Measurements from ENCODE around the gene DNAJC15. TPM values are rescaled to one million over a fixed set of nuclear protein-coding genes. Genes with fewer than 3 reads are reported as not detected.

DNAJC15 gene
- total RNA-seq, 1 experiment from 2014 or later = 12.5 TPM

DNA sequence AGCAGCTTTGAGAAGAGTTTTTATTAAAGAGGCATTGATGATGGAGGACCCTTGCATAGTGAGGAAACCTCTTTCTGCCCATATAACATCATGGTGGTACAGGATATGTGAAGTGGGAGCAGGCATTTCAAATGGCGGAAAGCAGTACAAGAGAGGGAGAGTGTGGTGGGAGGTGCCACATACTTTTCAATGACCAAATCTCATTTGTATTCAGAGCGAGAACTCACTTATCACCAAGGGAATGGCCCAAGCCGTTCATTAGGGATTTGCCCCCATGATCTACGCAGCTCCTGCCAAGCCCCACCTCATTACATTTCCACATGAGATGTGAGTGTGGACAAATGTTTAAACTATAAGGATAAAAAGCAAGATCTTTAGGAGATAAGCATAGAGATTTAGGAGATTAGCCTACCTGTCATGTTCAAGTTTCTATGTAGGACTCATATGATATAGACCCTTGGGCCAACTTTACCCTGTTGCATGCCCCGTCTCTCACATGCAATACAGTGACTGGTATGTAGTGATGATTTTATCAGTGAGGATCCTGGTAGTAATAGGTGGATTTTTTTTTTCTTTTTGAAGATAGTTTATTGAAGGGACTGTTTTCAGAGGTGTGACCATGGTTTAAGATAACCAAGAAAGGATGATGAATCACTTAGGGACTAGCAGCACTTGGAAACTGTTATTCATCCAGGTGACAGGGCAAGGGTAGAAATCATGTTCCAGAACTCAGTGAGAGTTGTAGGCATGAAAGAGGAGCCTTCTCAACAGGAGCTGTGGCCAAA is 38.3 kb downstream of the DNAJC15 start:
- CTCF ChIA-PET = no interaction called here
- Histone ChIP-seq H3K9me2 (replicated peaks; ENCODE audit: low read length) (no peaks in the 10 kb centered on the region), H4K20me1 (ENCODE audit: low read length) (no peaks in the 10 kb centered on the region), H3K9me3 (ENCODE audit: low read length) (no peaks in the 10 kb centered on the region), H3K4me2 (ENCODE audit: low read length) (no peak overlapping the region), H2AFZ (ENCODE audit: low read length) (no peak overlapping the region), H3K27me3 (ENCODE audit: low read length) (no peaks in the 10 kb centered on the region), H3K9ac (ENCODE audit: low read length) (no peak overlapping the region), H3K4me1 (ENCODE audit: insufficient read depth, low read length) (peaks cover 26% of the 10 kb centered on the region), H3K4me3 (ENCODE audit: low read length) (no peak overlapping the region), H3K79me2 (ENCODE audit: low read length) (peaks cover 16% of the 10 kb centered on the region), H3F3A (ENCODE audit: low read length, unreplicated experiment) (no peaks in the 10 kb centered on the region), H3K27ac (ENCODE audit: low read length) (peak overlapping the region; percentile 44), H3K36me3 (ENCODE audit: low read depth, low read length) (no peaks in the 10 kb centered on the region)
- DNase-seq = peak; percentile 60
- intact Hi-C loops (cut with micrococcal nuclease) = no loop called here
- no TSS peak for BruUV-seq (replicated peaks)
- TF ChIP-seq, protein P1, sequence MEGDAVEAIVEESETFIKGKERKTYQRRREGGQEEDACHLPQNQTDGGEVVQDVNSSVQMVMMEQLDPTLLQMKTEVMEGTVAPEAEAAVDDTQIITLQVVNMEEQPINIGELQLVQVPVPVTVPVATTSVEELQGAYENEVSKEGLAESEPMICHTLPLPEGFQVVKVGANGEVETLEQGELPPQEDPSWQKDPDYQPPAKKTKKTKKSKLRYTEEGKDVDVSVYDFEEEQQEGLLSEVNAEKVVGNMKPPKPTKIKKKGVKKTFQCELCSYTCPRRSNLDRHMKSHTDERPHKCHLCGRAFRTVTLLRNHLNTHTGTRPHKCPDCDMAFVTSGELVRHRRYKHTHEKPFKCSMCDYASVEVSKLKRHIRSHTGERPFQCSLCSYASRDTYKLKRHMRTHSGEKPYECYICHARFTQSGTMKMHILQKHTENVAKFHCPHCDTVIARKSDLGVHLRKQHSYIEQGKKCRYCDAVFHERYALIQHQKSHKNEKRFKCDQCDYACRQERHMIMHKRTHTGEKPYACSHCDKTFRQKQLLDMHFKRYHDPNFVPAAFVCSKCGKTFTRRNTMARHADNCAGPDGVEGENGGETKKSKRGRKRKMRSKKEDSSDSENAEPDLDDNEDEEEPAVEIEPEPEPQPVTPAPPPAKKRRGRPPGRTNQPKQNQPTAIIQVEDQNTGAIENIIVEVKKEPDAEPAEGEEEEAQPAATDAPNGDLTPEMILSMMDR (conservative IDR thresholded peaks at IDR 0.05; ENCODE audit: low read depth, low read length) = no peak
- TF ChIP-seq EZH2 (IDR thresholded peaks at IDR 0.05; ENCODE audit: low read length, unreplicated experiment) = no peak
- no peak for TF ChIP-seq EZH2phosphoT487 (IDR thresholded peaks at IDR 0.05; ENCODE audit: borderline replicate concordance, low read length)
- ATAC-seq = 0 out of 2 replicates have a peak, but pooled peaks have one; percentile 9
- POLR2A ChIA-PET (ENCODE audit: unreplicated experiment) = no interaction called here

DNA sequence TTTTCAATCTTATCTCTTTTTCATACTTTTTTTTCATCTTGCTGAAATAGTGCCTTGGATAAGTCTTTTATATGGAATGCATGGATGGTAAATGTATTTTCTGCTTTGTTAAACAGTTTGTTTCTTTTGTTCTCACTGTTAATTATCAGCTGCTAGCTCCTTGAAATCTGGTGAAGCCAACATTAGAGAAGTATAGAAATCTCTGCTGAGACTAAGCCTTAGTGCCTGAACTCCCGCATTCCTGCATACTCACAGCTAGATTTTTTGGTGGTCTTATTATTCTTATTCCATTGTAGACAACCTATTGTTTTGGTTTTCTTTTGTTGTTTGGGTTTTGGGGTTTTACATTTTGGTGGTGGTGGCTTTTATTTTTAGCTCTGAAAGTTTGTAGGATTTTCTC is 48.4 kb downstream of the DNAJC15 start:
- H3K9me2 ChIP-seq (replicated peaks; ENCODE audit: low read length) = no peaks in the 10 kb centered on the region
- H3K4me1 ChIP-seq (ENCODE audit: insufficient read depth, low read length) = no peaks in the 10 kb centered on the region
- no peak overlapping the region for H2AFZ ChIP-seq (ENCODE audit: low read length)
- no peaks in the 10 kb centered on the region for H4K20me1 ChIP-seq (ENCODE audit: low read length)
- no peaks in the 10 kb centered on the region for H3F3A ChIP-seq (ENCODE audit: low read length, unreplicated experiment)
- H3K4me2 ChIP-seq (ENCODE audit: low read length) = no peak overlapping the region
- DNase-seq = no peak
- H3K4me3 ChIP-seq (ENCODE audit: low read length) = no peak overlapping the region
- no peaks in the 10 kb centered on the region for H3K9me3 ChIP-seq (ENCODE audit: low read length)
- ATAC-seq = no peak
- BruUV-seq (replicated peaks) = no TSS peak
- no peaks in the 10 kb centered on the region for H3K36me3 ChIP-seq (ENCODE audit: low read depth, low read length)
- ChIA-PET POLR2A (ENCODE audit: unreplicated experiment) (no interaction called here), CTCF (no interaction called here)
- H3K79me2 ChIP-seq (ENCODE audit: low read length) = no peaks in the 10 kb centered on the region
- intact Hi-C loops (cut with micrococcal nuclease) = no loop called here
- H3K9ac ChIP-seq (ENCODE audit: low read length) = no peak overlapping the region
- no peaks in the 10 kb centered on the region for H3K27me3 ChIP-seq (ENCODE audit: low read length)
- no peak for TF ChIP-seq EZH2phosphoT487 (IDR thresholded peaks at IDR 0.05; ENCODE audit: borderline replicate concordance, low read length)
- TF ChIP-seq, protein P1 (conservative IDR thresholded peaks at IDR 0.05; ENCODE audit: low read depth, low read length) = no peak
- TF ChIP-seq EZH2 (IDR thresholded peaks at IDR 0.05; ENCODE audit: low read length, unreplicated experiment) = no peak
- H3K27ac ChIP-seq (ENCODE audit: low read length) = no peak overlapping the region

DNA sequence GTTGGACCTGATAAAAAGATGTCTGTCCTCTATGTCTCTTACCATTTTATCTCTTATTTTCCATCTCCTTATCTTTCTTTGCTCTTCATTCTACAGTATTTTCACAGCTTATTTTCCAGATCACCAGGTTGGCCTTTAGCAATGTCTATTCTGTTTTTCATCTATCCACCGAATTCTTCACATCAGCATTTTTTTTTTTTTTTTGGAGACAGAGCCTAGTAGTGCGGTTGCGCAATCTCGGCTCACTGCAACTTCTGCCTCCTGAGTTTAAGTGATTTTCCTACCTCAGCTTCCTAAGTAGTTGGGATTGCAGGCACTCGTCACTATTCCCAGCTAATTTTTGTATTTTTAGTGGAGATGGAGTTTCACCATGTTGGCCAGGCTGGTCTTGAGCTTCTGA is 49.0 kb downstream of the DNAJC15 start:
- no peak for ATAC-seq
- no TSS peak for BruUV-seq (replicated peaks)
- H4K20me1 ChIP-seq (ENCODE audit: low read length) = no peaks in the 10 kb centered on the region
- no peaks in the 10 kb centered on the region for H3F3A ChIP-seq (ENCODE audit: low read length, unreplicated experiment)
- no peaks in the 10 kb centered on the region for H3K9me2 ChIP-seq (replicated peaks; ENCODE audit: low read length)
- no peak overlapping the region for H3K4me3 ChIP-seq (ENCODE audit: low read length)
- no peaks in the 10 kb centered on the region for H3K79me2 ChIP-seq (ENCODE audit: low read length)
- ChIA-PET POLR2A (ENCODE audit: unreplicated experiment) (no interaction called here), CTCF (no interaction called here)
- no peaks in the 10 kb centered on the region for H3K9me3 ChIP-seq (ENCODE audit: low read length)
- no peak for DNase-seq
- H3K36me3 ChIP-seq (ENCODE audit: low read depth, low read length) = no peaks in the 10 kb centered on the region
- H2AFZ ChIP-seq (ENCODE audit: low read length) = no peak overlapping the region
- no peak overlapping the region for H3K4me2 ChIP-seq (ENCODE audit: low read length)
- no peaks in the 10 kb centered on the region for H3K27me3 ChIP-seq (ENCODE audit: low read length)
- TF ChIP-seq EZH2phosphoT487 (IDR thresholded peaks at IDR 0.05; ENCODE audit: borderline replicate concordance, low read length) (no peak), EZH2 (IDR thresholded peaks at IDR 0.05; ENCODE audit: low read length, unreplicated experiment) (no peak)
- TF ChIP-seq, protein P1 (conservative IDR thresholded peaks at IDR 0.05; ENCODE audit: low read depth, low read length) = no peak
- H3K27ac ChIP-seq (ENCODE audit: low read length) = no peak overlapping the region
- H3K9ac ChIP-seq (ENCODE audit: low read length) = no peak overlapping the region
- intact Hi-C loops (cut with micrococcal nuclease) = no loop called here
- H3K4me1 ChIP-seq (ENCODE audit: insufficient read depth, low read length) = no peaks in the 10 kb centered on the region
